IPS-20b (cell line): ENCODE data around the gene ZFTA.
"Not testable (repeated sequence)": the region's sequence is repeated elsewhere in the genome, so short reads cannot be mapped to it uniquely, and the experiment has no call there.

Source experiments
- H3K27ac ChIP-seq: one replicate; pipeline ENCODE4 v1.5.1; 2013; ENCODE audit warnings: low read length
- H3K27me3 ChIP-seq: 2 replicates; pipeline ENCODE4 v1.6.1; 2013; ENCODE audit warnings: mild to moderate bottlenecking, low read length, inconsistent platforms; ENCODE audit not compliant: insufficient read depth
- H3K36me3 ChIP-seq: 2 replicates; pipeline ENCODE4 v1.6.1; 2013; ENCODE audit warnings: low read depth, mild to moderate bottlenecking, inconsistent platforms, low read length, moderate library complexity; ENCODE audit not compliant: insufficient read depth
- H3K4me1 ChIP-seq: 2 replicates; pipeline ENCODE4 v1.6.1; 2013; ENCODE audit warnings: mild to moderate bottlenecking, control low read depth, inconsistent platforms, low read length, moderate library complexity; ENCODE audit not compliant: insufficient read depth
- H3K4me3 ChIP-seq: 2 replicates; pipeline ENCODE4 v1.5.1; 2013; ENCODE audit warnings: mild to moderate bottlenecking, low read length, inconsistent platforms
- H3K9ac ChIP-seq: 2 replicates; pipeline ENCODE4 v1.6.1; 2013; ENCODE audit warnings: low read depth, mild to moderate bottlenecking, inconsistent platforms, low read length, moderate library complexity
- H3K9me3 ChIP-seq: 2 replicates; pipeline ENCODE4 v1.6.1; 2013; ENCODE audit warnings: mild to moderate bottlenecking, low read depth, low read length, inconsistent platforms; ENCODE audit not compliant: insufficient read depth

Gene ZFTA

GRCh38 chr11:63802637-63803414, 34.3 kb upstream of the ZFTA start:
- Histone ChIP-seq H3K4me1 (no peaks in the 10 kb centered on the region), H3K36me3 (no peaks in the 10 kb centered on the region), H3K9ac (no peak overlapping the region), H3K4me3 (no peak overlapping the region), H3K27ac (no peak overlapping the region), H3K27me3 (no peaks in the 10 kb centered on the region), H3K9me3 (no peaks in the 10 kb centered on the region)

DNA sequence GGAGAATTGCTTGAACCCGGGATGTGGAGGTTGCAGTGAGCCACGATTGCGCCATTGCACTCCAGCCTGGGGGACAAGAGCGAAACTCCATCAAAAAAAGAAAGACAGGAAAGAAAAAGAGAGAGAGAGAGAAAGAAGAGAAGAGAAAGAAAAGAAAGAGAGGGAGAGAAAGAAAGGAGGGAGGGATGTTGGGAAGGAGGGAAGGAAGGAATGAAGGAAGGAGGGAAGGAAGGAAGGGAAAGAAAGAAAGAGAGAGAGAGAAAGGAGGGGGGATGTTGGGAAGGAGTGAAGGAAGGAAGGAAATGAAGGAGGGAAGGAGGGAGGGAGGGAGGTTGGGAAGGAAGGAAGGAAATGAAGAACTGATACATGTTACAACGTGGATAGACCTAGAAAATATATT, 32.3 kb upstream of the ZFTA start:
- no peaks in the 10 kb centered on the region for H3K4me1 ChIP-seq
- no peak overlapping the region for H3K27ac ChIP-seq
- peaks cover 7% of the 10 kb centered on the region; the same call in 1 of the 2 replicates for H3K9me3 ChIP-seq
- no peak overlapping the region for H3K9ac ChIP-seq
- no peak overlapping the region for H3K4me3 ChIP-seq
- no peaks in the 10 kb centered on the region for H3K36me3 ChIP-seq
- H3K27me3 ChIP-seq, result no peaks in the 10 kb centered on the region

- H3K9me3 ChIP-seq, result peaks cover 20% of the 10 kb centered on the region
- no peaks in the 10 kb centered on the region for H3K36me3 ChIP-seq
- H3K4me1 ChIP-seq, result no peaks in the 10 kb centered on the region
- H3K27me3 ChIP-seq, result no peaks in the 10 kb centered on the region
- no peak overlapping the region for H3K4me3 ChIP-seq
- H3K9ac ChIP-seq, result no peak overlapping the region
- no peak overlapping the region for H3K27ac ChIP-seq
Measured at GRCh38 chr11:63795066-63795465, 26.5 kb upstream of the ZFTA start.

GRCh38 chr11:63793161-63793560, 24.6 kb upstream of the ZFTA start:
- H3K36me3 ChIP-seq, result no peaks in the 10 kb centered on the region
- no peaks in the 10 kb centered on the region for H3K27me3 ChIP-seq
- no peaks in the 10 kb centered on the region for H3K4me1 ChIP-seq
- H3K9ac ChIP-seq, result no peak overlapping the region
- H3K4me3 ChIP-seq, result no peak overlapping the region
- H3K9me3 ChIP-seq, result peaks cover 20% of the 10 kb centered on the region
- H3K27ac ChIP-seq, result no peak overlapping the region

DNA sequence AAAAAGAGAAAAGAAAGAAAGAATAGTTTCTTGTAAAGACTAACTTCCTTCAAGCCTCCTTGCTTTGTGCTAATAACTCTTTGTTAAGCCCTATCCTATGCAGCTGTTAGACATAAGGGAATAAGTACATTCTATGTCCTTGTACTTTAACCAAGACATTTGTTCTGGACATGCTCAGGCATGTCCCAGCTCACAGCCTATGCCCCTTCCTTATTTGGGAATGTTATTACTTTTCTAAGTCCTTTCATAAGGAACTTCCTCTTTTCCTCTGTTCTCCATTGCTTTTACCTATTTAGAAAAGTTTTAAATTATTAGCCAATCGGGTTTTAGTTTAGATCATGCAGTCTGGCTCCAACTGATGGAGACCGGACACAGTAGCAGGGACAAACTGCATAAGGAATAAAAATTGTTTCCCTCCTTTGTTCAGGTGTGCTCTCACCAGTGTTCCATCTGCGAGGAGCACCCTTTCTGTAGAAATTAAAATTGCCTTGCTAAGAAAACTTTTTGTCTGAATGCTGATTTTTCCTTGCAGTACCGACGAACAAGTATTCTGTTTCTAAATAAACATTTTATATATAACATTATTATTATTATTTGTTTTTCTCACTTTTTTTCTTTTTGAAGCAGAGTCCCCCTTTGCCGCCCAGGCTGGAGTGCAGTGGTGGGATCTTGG, 23.1 kb upstream of the ZFTA start:
- Histone ChIP-seq H3K9me3 (peaks cover 15% of the 10 kb centered on the region), H3K9ac (no peak overlapping the region)

GRCh38 chr11:63785823-63786222, 17.2 kb upstream of the ZFTA start:
- Histone ChIP-seq H3K36me3 (no peaks in the 10 kb centered on the region), H3K4me1 (no peaks in the 10 kb centered on the region; the same call in 1 of the 2 replicates), H3K27me3 (no peaks in the 10 kb centered on the region), H3K27ac (no peak overlapping the region), H3K9me3 (peaks cover 2% of the 10 kb centered on the region), H3K4me3 (no peak overlapping the region), H3K9ac (no peak overlapping the region)

More for the DNA sequence above, 23.1 kb upstream of the ZFTA start:
- H3K27me3 ChIP-seq, result no peaks in the 10 kb centered on the region
- H3K36me3 ChIP-seq, result no peaks in the 10 kb centered on the region
- no peak overlapping the region for H3K4me3 ChIP-seq
- no peak overlapping the region for H3K27ac ChIP-seq
- H3K4me1 ChIP-seq, result no peaks in the 10 kb centered on the region

- Histone ChIP-seq H3K27ac (no peak overlapping the region), H3K4me1 (no peaks in the 10 kb centered on the region; the same call in 1 of the 2 replicates), H3K9me3 (no peaks in the 10 kb centered on the region), H3K36me3 (no peaks in the 10 kb centered on the region), H3K4me3 (no peak overlapping the region), H3K27me3 (no peaks in the 10 kb centered on the region; the same call in 1 of the 2 replicates), H3K9ac (peak overlapping the region; percentile 33; the same call in 1 of the 2 replicates)
Measured at GRCh38 chr11:63783925-63784592, 15.5 kb upstream of the ZFTA start.

- Histone ChIP-seq H3K4me3 (no peak overlapping the region), H3K9me3 (no peaks in the 10 kb centered on the region), H3K36me3 (no peaks in the 10 kb centered on the region), H3K4me1 (no peaks in the 10 kb centered on the region; the same call in 1 of the 2 replicates), H3K27ac (no peak overlapping the region), H3K9ac (no peak overlapping the region), H3K27me3 (no peaks in the 10 kb centered on the region; the same call in 1 of the 2 replicates)
Measured at GRCh38 chr11:63782749-63783148, 14.2 kb upstream of the ZFTA start.

GRCh38 chr11:63779039-63779438, 10.5 kb upstream of the ZFTA start:
- no peak overlapping the region for H3K4me3 ChIP-seq
- no peaks in the 10 kb centered on the region for H3K36me3 ChIP-seq
- H3K4me1 ChIP-seq, result no peaks in the 10 kb centered on the region; the same call in 1 of the 2 replicates
- H3K27me3 ChIP-seq, result no peaks in the 10 kb centered on the region; the same call in 1 of the 2 replicates
- no peak overlapping the region for H3K27ac ChIP-seq
- H3K9ac ChIP-seq, result no peak overlapping the region
- no peaks in the 10 kb centered on the region for H3K9me3 ChIP-seq

- peaks cover 20% of the 10 kb centered on the region for H3K27me3 ChIP-seq
Measured at GRCh38 chr11:63775191-63775590, 6.6 kb upstream of the ZFTA start.

DNA sequence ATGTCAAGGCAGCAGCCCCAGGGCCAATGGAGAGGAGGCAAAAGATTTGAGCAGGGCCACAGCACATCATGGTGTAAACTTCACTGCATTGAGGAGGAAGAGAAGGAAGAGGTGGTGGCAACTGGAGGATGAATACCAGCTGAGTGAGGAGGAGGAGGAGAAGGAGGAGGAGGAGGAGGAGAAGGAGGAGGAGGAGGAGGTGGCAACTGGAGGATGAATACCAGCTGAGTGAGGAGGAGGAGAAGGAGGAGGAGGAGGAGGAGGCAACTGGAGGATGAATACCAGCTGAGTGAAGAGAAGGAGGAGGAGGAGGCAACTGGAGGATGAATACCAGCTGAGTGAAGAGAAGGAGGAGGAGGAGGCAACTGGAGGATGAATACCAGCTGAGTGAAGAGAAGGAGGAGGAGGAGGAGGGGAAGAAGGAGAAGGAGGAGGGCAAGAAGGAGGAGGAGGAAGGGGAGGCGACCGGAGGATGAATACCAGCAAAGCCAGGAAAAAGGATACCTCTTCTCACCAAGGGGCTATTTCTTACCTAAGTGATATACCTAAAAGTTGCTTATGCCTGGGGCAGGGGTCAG, 3.3 kb upstream of the ZFTA start:
- not testable (repeated sequence) for H3K9ac ChIP-seq, H3K4me1 ChIP-seq, H3K4me3 ChIP-seq, H3K36me3 ChIP-seq, H3K9me3 ChIP-seq, H3K27ac ChIP-seq
- peaks cover 30% of the 10 kb centered on the region for H3K27me3 ChIP-seq

More at GRCh38 chr11:63775191-63775590, 6.6 kb upstream of the ZFTA start:
- Histone ChIP-seq H3K4me1 (no peaks in the 10 kb centered on the region), H3K9me3 (no peaks in the 10 kb centered on the region), H3K36me3 (no peaks in the 10 kb centered on the region), H3K9ac (no peak overlapping the region), H3K27ac (no peak overlapping the region), H3K4me3 (no peak overlapping the region)
